CD4-positive, alpha-beta T cell treated with Interferon gamma for 1 hour (primary cell): ENCODE data around the gene AGRN.
"Not testable (repeated sequence)": the region's sequence is repeated elsewhere in the genome, so short reads cannot be mapped to it uniquely, and the experiment has no call there.

Source experiments
- DNase-seq: peaks from one replicate; pipeline ENCODE4 v3.0.0-alpha.2; 2020

AGRN gene

DNA sequence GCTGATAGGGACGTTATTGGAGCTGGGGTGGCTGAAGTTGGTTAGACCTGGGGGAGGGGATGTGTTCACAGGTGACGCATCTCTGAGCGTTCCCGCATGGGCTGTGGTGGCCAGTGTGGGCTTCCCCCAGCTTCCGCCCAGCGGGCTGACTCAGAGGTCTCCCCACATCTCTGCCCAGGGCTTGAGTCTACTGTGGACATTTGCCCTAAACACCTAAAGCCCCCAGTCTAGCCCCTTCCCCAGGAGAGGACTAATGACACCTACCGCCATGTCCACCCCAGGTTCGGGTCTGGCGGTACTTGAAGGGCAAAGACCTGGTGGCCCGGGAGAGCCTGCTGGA lies 2.0 kb downstream of the AGRN start:
- DNase-seq = no peak

DNA sequence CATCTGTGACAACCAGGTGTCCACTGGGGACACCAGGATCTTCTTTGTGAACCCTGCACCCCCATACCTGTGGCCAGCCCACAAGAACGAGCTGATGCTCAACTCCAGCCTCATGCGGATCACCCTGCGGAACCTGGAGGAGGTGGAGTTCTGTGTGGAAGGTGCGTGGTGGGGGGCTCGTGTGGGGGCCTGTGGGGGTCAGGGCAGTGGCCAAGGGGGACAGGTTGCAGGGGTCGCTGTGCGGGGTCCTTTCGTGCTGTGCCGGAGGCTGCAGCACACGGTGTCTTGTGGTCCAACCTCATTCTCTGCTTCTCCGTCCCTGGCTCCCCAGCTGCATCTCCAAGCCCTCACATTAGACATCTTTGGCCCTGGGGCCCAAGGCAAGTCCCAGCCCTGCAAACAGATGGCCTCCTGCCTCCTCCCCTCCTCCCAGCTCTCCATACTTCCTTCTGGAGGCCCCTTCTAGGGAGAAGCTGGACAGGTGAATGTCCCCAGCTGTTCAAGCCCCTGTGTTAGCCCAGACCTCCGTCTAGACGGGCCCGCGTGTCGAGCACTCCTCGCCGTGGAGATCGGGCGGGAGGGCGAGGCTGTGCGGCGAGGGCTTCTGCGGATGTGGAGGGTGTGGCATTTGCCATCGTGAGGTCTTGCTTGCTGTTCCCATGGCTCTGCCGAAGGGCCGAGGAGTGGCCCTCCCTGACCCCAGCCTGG lies 2.5 kb downstream of the AGRN start:
- DNase-seq = no peak

DNA sequence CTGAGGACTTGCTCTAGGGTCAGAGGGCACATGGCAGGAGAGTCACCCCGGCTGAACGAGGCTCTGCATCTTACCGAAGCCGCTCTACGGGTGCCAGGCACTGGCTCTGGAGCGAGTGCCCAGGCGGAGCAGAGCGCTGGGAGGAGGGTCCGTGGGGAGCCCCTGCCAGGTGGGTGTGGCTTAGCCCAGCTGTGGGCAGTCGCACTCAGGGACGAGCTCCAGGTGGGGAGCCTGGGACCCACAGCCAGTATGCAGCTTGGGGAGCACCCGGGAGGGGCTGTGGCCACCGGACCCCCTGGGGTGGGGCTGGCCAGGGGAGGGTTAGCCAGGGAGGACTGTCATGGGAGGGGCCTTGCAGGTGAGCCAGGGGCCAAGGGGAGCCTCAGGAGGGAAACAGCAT lies 3.8 kb downstream of the AGRN start:
- DNase-seq = no peak

DNA sequence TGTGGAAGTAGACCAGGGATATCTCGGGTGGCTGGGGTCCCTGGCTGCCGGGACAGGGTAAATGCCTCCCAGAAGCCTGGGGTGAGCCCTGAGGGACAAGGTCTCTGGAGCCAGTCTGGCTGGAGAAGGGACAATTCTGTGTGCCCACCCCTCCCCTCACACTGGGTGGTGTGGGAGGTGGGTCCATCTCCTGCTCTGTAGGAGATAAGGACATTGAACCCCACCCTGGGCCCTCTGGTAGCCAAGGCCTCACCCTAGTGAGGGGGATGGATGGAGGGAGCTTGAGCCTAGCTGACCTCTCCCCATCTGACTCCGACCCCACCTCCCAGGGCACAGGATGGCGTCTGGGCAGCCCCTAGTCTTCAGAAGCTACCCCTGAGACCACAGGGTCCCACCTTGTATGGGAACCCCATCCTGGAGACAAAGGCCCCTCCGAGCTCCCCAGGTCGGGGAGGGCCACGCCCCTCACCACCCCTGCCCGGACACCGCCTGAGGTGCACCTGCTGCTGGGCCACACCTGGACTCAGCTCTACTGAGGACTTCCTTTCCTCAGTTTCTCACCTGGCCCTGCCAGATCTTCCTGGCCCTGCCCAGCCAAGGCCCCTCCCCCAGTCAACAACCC lies 4.3 kb downstream of the AGRN start:
- no peak for DNase-seq

DNA sequence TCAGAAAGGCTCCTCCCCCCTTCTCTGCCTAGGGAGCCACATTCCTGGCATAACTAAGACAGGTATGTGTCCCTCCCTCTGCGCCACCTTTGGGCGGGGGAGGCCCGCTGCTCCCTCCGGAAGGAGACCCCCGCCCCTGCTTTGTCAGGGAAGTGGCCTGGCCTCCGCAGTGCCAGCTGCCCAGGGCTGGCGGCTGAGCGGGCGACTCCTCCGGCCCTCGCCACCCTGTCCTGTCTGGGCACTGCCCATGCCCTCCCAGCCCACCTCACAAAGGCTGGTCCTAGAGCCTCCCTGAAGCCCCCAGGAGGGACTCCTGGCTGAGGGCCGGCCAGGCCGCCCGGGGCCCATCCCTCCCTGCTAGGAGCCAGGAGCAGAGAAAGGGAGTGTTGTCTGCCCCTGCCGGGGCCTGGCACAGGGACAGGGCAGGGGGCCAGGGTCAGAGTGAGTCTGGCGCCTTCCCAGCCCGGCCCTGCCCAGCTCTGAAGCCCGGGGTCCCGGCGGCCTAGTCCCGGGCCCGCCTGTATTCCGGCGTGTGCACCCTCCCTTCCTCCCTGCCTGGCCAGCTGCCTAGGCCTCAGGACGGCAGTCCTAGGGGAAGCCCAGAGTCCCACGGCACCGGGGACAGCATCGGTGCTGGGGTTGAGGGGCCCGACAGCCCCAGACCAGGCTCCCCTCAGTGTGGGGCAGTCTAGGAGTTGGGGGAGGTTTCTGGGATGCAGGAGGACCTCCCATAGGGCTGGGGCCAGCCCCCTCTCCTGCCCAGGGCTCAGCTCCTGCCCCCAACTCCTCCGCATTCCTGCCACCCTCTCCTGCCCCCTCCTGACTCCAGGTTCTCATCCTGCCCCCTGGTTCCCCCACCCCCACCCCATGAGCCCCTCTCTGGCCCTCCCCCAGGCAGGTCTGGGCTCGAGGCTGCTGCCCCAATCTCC lies 5.1 kb downstream of the AGRN start:
- no peak for DNase-seq

DNA sequence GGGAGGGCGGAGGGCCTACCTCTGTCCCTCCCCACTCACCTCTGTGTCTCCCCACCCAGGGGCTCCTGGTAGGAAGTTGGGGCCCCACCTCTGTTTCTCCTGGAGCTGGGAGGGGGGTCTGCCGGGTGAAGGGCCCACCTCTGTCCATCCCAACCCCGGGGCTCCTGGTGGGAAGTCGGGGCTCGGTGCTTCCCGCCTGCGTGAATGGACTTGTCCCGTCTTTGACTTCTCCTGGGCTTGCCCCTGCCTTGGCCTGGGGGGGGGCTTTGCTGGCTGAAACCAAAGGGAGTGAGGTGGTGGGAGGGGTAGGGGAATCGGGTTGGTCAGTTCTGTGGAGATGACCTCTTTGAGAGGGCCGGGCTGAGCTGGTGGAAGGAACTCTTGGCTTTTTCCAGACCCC lies 5.8 kb downstream of the AGRN start:
- DNase-seq = no peak

DNA sequence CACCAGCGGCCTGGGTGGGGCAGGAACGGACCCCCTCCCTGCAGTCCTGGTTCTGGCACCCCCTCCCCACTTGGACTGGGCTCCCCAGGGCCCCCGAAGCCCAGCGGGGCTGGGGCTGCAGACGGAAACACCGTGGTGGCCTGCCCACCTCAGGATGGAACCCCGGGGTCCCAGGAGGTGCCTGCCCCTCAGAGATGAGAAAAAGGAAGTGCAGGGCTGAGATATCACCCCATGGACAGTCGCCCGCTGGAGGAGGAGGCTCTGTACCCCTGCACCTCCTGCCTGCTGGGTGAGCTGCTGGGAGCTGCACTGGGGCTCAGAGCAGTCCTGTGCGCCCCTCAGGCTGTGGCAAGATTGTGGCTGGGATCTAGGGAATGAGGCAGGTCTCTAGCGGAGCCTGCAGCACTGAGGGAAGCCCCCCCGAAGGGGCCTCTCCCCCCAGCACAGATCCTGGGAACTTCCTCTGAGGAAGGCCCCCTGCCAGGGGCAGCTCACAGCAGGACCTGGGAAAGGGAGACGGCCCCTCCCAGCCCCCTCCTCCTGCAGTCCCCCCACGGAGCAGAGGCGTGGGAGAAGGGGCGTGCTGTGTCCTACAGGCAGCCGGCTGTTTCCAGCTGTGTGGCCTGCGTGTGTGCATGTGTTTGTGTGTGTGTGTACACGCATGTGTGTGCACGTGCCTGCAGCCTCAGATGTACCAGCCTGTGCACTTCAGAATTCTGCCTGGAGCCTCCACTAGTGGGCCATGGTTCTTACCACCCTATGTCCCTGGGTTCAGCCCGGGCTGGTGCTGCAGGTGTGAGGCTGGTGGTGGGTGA lies 6.9 kb downstream of the AGRN start:
- no peak for DNase-seq

DNA sequence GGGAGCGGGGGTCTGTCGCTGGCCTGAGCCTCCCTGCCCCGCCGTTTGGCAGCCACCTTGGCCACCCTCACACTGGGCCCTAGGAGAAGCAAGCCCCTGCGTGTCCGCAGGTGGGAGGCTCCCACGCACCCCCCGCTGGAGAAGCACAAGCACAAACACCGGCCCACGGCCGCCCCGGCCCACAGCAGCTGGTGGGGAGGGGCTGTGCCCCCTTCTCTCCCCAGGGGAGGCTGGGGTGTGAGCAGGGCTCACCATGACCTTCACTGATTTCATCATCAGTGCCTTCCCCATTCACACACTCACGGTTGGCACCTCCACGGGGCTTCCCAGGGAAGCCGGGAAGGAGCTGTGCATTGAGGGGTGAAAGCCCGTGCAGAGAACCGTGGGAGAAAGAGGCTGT lies 7.9 kb downstream of the AGRN start:
- no peak for DNase-seq

DNA sequence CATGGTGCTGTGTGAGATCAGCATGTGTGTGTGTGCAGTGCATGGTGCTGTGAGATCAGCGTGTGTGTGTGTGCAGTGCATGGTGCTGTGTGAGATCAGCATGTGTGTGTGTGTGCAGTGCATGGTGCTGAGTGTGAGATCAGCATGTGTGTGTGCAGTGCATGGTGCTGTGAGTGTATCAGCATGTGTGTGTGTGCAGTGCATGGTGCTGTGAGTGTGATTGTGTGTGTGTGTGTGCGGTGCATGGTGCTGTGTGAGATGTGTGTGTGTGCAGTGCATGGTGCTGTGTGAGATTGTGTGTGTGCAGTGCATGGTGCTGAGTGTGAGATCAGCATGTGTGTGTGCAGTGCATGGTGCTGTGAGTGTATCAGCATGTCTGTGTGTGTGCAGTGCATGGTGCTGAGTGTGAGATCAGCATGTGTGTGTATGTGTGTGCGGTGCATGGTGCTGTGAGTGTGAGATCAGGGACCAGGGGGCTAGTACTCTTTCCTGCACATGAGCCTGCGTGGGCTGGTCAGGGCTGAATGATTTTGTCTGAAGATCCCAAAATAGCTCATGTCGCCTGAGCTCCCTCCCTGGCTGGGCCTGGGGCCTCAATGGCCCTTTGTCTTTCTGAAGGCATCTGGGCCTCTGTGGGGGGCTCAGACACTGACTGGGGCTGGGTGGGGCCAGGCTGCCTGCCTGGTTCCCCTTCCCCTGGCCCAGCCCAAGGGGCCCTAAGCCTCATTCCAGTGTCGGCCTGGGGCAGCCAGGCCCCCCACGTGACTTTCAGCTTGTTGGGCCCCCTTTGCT lies 11.1 kb downstream of the AGRN start:
- DNase-seq = not testable (repeated sequence)

DNA sequence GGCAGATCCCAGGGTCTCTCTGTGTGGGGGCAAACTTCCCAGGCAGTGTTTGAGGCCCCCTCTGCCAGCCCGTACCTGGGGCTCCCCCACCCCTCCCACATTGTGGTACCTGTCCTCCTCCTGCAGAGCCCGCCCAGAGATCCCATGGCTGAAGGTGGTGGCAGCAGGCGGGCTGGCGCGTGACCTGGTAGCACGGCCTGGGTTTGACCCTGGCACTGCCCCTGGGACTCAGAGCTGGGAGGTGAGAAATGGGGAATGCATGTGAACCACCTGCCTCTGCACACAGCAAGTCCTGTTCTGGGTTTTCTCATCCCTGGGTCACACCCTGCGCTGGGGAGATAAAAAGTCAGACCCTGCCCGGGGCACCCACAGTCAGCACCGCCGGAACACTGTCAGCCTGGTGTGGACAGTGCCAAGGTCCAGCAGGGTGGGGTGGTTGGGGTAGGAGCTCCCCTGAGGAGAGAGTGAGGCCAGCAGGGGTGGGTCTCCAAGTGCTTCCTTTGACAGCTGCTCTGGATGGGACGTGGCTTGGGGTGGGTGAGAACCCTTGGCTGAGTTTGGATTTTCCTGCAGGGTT lies 11.8 kb downstream of the AGRN start:
- DNase-seq = no peak

DNA sequence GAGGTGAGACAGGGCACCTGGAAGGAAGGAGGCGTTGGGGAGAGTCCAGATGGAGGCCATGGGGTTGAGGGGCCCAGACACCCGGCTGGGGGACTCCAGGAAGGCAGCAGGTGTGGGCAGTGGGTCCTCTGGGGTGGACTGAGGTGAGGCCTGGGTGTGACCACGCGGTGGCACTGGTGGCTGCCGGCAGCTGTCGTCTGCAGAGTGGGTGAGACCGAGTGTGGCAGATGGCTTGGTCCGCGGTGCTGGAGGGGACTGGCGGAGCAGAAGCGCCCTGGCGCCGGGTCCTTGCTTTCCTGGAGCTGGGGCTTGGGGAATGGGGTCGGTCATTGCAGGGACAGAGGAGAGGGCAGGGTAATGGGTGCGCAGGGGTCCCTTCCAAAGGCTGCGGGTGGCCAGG lies 12.5 kb downstream of the AGRN start:
- DNase-seq = no peak

DNA sequence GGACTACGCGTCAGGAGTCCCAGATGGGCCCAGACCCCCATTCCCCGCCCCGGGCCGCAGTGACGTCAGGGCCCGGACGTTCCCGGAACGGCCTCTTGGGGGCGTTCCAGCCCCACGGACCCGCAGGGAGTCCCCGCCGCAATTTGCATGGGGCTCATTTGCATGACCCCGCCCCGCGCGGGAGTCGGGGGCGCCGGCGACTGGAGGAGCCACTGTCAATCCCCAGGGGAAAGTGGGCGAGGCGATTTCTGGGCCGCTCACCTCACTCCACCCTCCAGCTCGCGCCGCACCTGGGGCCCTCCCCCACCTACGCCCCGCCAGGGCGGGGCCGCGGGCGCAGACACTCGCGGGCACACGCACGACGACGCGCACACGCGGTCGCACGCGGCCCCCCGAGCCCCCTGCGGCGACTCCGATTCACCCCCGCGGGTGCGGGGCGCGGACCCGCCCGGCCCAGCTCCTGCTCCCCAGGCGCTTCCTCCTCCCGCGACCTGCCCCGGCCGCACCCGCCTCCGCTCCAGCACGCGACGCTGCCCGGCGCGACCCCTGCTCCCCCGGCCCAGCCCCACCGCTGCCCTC lies 13.2 kb downstream of the AGRN start:
- peak; percentile 92 for DNase-seq

DNA sequence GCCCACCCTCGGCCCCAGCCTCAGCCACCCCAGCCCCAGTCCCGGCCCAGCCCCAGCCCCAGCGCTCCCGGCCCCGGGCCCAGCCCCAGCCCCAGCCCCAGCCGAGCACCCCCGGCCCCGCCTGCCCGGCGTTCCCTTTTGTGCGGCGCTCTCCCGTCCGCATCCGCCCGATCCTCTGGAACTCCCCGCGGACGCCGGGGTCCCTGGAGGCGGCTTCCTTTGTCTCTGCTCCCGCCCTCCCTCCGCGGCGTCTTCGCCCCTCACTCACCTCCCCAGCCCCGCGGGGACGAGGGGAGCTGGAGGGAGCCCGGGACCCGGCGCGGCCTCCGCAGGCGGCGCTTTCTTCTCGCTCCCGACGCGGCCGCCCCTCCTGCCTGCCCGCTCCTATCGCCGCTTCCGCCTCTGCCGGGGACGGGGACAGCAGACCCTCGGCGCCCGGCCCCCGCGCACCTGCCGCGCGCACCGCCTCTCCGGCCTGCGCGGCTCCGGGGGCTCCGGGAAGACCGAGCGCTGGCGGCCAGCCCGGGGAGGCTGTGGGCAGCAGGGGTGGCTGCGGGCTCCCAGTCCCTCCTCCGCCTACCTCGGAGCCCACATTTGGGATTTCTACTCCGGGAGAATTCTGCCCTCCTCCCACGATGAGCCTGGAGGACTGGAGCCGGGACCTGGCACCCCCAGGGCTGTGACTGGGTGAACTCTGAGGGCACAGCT lies 14.0 kb downstream of the AGRN start:
- DNase-seq = no peak

DNA sequence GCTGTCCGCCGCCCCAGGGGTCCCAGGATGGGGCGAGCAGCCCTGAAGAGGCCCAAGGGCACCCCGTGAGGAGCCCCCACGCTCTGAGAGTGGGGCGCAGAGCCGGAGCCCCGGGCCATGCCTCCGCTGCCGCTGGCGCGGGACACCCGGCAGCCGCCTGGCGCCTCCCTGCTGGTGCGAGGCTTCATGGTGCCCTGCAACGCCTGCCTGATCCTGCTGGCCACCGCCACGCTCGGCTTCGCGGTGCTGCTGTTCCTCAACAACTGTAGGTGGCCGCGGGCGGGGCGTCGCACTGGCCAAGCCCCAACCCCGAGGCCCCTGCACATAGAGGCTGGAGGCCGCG lies 14.5 kb downstream of the AGRN start:
- DNase-seq = no peak

DNA sequence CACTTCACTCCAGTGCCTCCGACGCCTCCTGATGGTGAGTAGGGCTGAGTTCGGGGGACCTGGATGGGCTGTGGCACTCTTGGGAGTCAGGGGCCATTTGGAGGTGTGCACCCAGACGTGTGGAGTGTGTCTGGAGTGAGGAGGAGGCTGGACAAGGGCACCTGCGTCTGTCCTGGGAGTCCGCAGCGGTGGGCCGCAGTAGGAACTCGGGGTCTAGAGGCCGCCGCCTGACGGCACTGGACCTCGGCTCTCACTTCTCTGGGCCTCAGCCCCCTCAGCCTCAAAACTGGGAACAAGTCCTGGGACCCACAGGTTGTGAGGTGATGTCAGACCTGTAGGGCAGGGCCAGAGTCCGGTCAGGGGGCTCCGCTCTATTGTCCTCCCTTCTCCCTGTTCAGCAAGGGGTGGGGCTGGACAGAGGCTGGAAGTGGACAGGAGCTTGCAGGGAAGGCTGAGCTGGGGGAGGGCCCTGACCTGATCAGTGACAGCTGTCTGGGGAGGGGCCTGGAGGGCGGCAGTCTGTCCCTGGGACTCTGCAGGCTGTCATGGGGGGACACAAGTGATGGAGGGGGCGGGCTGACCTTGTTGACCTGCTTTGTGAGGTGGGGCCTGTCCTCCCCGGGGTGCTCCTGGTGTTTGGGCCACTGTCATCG lies 15.5 kb downstream of the AGRN start:
- DNase-seq = no peak

DNA sequence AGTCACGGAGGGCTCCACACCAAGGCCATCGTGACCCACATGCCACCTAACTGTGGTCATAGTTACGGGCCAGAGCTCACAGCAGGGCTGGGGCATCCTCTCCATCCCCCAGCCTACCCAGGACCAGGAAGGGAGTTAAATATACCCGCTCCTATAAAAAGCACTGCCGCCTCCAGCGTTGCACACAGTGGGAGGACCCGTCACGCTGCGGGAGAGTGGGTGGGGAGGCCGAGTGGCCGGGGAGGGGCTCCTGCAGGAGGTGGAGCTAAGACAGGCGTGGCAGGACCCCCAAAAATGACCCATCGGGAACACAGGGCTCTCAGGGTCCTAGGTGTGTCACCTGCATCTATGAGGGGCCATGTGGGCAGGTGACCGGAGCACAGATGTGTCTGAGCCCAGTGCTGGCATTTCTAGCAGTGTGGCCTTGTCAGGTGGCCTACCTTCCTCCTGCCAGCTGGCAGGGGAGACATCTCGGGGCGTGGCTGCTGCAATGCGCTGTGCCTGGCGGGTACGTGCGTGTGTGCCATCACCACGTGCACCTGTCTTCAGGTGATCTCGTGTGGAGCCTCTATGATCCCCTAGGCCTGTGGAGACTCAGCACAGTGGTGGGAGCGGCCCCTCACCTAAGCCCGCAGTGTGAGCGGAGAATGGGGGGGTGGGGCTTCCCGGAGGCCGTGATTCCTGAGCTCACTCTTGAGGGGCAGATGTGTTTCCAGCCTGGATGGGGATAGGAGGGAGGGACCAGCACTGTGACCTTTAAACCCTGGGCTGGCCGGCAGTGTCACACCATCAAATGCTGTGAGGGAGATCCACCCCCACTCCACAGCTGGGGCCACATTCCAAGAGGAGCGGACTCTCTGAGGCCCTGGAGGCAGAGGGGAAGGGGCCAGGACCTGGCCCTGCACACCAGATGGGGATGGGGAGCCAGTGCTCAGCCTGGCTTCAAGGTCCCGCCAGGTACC lies 17.7 kb downstream of the AGRN start:
- no peak for DNase-seq

DNA sequence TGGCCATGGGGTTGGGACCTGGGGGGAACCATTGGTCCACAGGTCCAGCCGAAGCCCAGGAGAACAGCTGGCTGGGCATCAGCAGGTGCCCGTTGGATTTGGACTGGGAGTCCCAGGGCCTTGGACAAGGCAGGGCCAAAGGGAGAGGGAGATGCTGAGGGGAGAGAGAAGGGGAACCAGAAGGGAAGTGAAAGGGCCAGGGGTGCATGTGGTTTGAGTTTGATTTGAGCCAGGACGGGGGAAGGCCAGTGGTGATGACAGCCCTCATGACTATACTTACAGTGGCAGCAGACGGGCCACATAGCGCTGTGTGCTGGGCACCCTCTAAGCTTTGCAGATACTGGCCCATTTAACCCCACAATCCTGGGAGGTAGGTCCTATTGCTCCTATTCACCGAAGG lies 18.8 kb downstream of the AGRN start:
- DNase-seq = no peak

DNA sequence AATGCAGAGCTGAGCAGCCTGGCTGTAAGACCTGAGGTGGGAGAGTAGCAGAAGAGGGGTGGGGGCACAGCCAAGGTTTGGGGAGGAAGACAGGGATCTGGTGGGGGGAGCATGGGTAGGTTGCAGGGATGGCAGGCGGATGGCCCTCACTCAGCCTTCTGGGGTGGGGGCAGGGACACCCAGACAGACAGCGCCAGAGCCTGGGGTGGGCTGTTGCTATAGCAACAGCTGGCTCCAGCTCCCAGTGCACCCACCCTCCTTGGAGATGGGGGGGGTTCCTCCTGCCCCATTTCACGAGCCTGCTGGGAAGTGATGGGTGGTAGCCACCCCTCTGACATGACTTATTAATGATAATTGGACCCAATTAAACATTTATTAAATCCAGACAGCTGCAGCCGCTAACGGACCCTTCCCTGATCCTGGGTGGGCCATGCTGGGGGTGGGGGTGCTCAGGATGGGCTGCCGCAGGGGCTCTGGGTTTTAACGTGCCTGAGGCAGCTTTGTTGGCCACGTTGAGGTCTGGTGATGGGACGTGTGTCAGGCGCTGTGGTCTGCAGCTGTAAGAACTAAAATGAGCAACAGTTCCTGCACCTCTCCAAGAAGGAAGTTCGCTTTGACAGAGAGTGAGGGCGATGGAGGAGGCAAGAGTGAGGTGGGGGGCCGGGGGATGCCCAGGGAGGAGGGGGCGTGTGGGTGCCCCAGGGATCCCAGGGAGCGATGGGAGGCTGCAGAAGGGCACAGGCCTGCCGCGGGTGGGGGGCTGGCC lies 19.4 kb downstream of the AGRN start:
- DNase-seq = no peak
